Measurements from ENCODE around the gene ASNS.
"Not testable (repeated sequence)": the region's sequence is repeated elsewhere in the genome, so short reads cannot be mapped to it uniquely, and the experiment has no call there.

ASNS gene

GRCh38 chr7:97872025-97872669 lies at the start of gene ASNS:
Gene ASNS (minus strand): TSS chr7:97872408. CDS start chr7:97869156, 3,252 bp downstream.
- no peak for FAIRE-seq

- FAIRE-seq = not testable (repeated sequence)
These were observed 49.0 kb upstream of the ASNS start for GRCh38 chr7:97921254-97921653.

- not testable (repeated sequence) for FAIRE-seq
These were observed 43.1 kb upstream of the ASNS start for GRCh38 chr7:97915267-97915666.

GRCh38 chr7:97912294-97912693 lies 40.1 kb upstream of the ASNS start:
- not testable (repeated sequence) for FAIRE-seq

GRCh38 chr7:97896893-97897292 lies 24.7 kb upstream of the ASNS start:
- FAIRE-seq = not testable (repeated sequence)

GRCh38 chr7:97891721-97892120 lies 19.5 kb upstream of the ASNS start:
- not testable (repeated sequence) for FAIRE-seq

- FAIRE-seq = not testable (repeated sequence)
These were observed 7.3 kb upstream of the ASNS start for GRCh38 chr7:97879527-97879926.

- not testable (repeated sequence) for FAIRE-seq
These were observed 2.7 kb upstream of the ASNS start for GRCh38 chr7:97874894-97875293.

GRCh38 chr7:97873606-97874005 lies 1.4 kb upstream of the ASNS start:
- no peak for FAIRE-seq

- FAIRE-seq = no peak
These were observed 566 bp downstream of the ASNS start for GRCh38 chr7:97871659-97872024.

- FAIRE-seq = no peak
These were observed 3.4 kb downstream of the ASNS start for GRCh38 chr7:97868788-97869187.

- no peak for FAIRE-seq
These were observed 3.9 kb downstream of the ASNS start for GRCh38 chr7:97868314-97868713.

- no peak for FAIRE-seq
These were observed 7.1 kb downstream of the ASNS start for GRCh38 chr7:97865104-97865503.

GRCh38 chr7:97859606-97860204 lies 12.5 kb downstream of the ASNS start:
- FAIRE-seq = no peak

GRCh38 chr7:97858221-97858620 lies 14.0 kb downstream of the ASNS start:
- FAIRE-seq = no peak

GRCh38 chr7:97857544-97857943 lies 14.7 kb downstream of the ASNS start:
- no peak for FAIRE-seq

GRCh38 chr7:97851683-97852082 lies 20.5 kb downstream of the ASNS start:
- FAIRE-seq = no peak

- FAIRE-seq = not testable (repeated sequence)
These were observed 21.8 kb downstream of the ASNS start for GRCh38 chr7:97850262-97851031.

- no peak for FAIRE-seq
These were observed 24.4 kb downstream of the ASNS start for GRCh38 chr7:97847791-97848190.

- FAIRE-seq = no peak
These were observed 25.3 kb downstream of the ASNS start for GRCh38 chr7:97846945-97847344.

GRCh38 chr7:97845622-97846203 lies 26.5 kb downstream of the ASNS start:
- FAIRE-seq = peak; percentile 90

- FAIRE-seq = no peak
These were observed 28.2 kb downstream of the ASNS start for GRCh38 chr7:97844036-97844435.

- FAIRE-seq = no peak
These were observed 29.3 kb downstream of the ASNS start for GRCh38 chr7:97842772-97843345.
